ENCODE results near the gene SMKR1. TPM values are rescaled to one million over a fixed set of nuclear protein-coding genes. Genes with fewer than 3 reads are reported as not detected.
"Not testable (repeated sequence)": the region's sequence is repeated elsewhere in the genome, so short reads cannot be mapped to it uniquely, and the experiment has no call there.

The SMKR1 gene
- total RNA-seq, 4 donors from 2014 or later = not detected

- Histone ChIP-seq H3K9me3 (no peaks in the 10 kb centered on the region), H3K27ac (no peak overlapping the region), H3K4me1 (no peaks in the 10 kb centered on the region), H3K27me3 (no peaks in the 10 kb centered on the region), H3K36me3 (no peaks in the 10 kb centered on the region), H3K4me3 (no peak overlapping the region)
- DNase-seq (no peak), ATAC-seq (no peak)
- intact Hi-C loops (cut with DNase I; ENCODE audit: low total_unique reads) = no loop called here
- in situ Hi-C loops (cut with MboI; ENCODE audit: low sequenced_read_pairs in 4 of 4) = no loop called here
- TF ChIP-seq CTCF (IDR thresholded peaks at IDR 0.05 in 4 of 5, conservative IDR thresholded peaks at IDR 0.05 in 1 of 5) (no peak), POLR2A (IDR thresholded peaks at IDR 0.05) (no peak)
Measured at GRCh38 chr7:129532375-129532774, 30.0 kb downstream of the SMKR1 start.

- H3K9me3 ChIP-seq; H3K4me1 ChIP-seq; H3K27me3 ChIP-seq; H3K36me3 ChIP-seq; DNase-seq; intact Hi-C loops (cut with DNase I; ENCODE audit: low total_unique reads); H3K4me3 ChIP-seq; in situ Hi-C loops (cut with MboI; ENCODE audit: low sequenced_read_pairs in 4 of 4); ATAC-seq; H3K27ac ChIP-seq: not testable (repeated sequence)
Measured at GRCh38 chr7:129534558-129535274, 32.4 kb downstream of the SMKR1 start.

- in situ Hi-C loops (cut with MboI; ENCODE audit: low sequenced_read_pairs in 4 of 4) (no loop called here), intact Hi-C loops (cut with DNase I; ENCODE audit: low total_unique reads) (no loop called here)
- ATAC-seq (no peak), DNase-seq (no peak)
- TF ChIP-seq CTCF (IDR thresholded peaks at IDR 0.05 in 4 of 5, conservative IDR thresholded peaks at IDR 0.05 in 1 of 5) = no peak
- TF ChIP-seq POLR2A (IDR thresholded peaks at IDR 0.05) = no peak
- H3K27me3 ChIP-seq = no peaks in the 10 kb centered on the region
- no peaks in the 10 kb centered on the region for H3K9me3 ChIP-seq
- no peaks in the 10 kb centered on the region for H3K4me1 ChIP-seq
- no peak overlapping the region for H3K4me3 ChIP-seq
- no peak overlapping the region for H3K27ac ChIP-seq
- no peaks in the 10 kb centered on the region for H3K36me3 ChIP-seq
Measured at GRCh38 chr7:129535896-129536295, 33.6 kb downstream of the SMKR1 start.

- in situ Hi-C loops (cut with MboI; ENCODE audit: low sequenced_read_pairs in 4 of 4) = no loop called here
- no peak for ATAC-seq
Measured at GRCh38 chr7:129536323-129536722, 34.0 kb downstream of the SMKR1 start.

GRCh38 chr7:129538790-129539189, 36.5 kb downstream of the SMKR1 start:
- intact Hi-C loops (cut with DNase I; ENCODE audit: low total_unique reads) = no loop called here
- H3K4me3 ChIP-seq = no peak overlapping the region
- H3K4me1 ChIP-seq = no peaks in the 10 kb centered on the region
- H3K27ac ChIP-seq = no peak overlapping the region
- no peak for ATAC-seq
- no peaks in the 10 kb centered on the region for H3K27me3 ChIP-seq
- no peak for DNase-seq
- TF ChIP-seq POLR2A (IDR thresholded peaks at IDR 0.05) (no peak), CTCF (IDR thresholded peaks at IDR 0.05 in 4 of 5, conservative IDR thresholded peaks at IDR 0.05 in 1 of 5) (no peak)
- H3K9me3 ChIP-seq = no peaks in the 10 kb centered on the region
- H3K36me3 ChIP-seq = no peaks in the 10 kb centered on the region
- in situ Hi-C loops (cut with MboI; ENCODE audit: low sequenced_read_pairs in 4 of 4) = no loop called here

More at GRCh38 chr7:129536323-129536722, 34.0 kb downstream of the SMKR1 start:
- intact Hi-C loops (cut with DNase I; ENCODE audit: low total_unique reads) = no loop called here
- Histone ChIP-seq H3K27me3 (no peaks in the 10 kb centered on the region), H3K9me3 (no peaks in the 10 kb centered on the region), H3K36me3 (no peaks in the 10 kb centered on the region), H3K4me1 (no peaks in the 10 kb centered on the region), H3K4me3 (no peak overlapping the region), H3K27ac (no peak overlapping the region)
- DNase-seq = no peak
- TF ChIP-seq CTCF (IDR thresholded peaks at IDR 0.05 in 4 of 5, conservative IDR thresholded peaks at IDR 0.05 in 1 of 5) = no peak
- TF ChIP-seq POLR2A (IDR thresholded peaks at IDR 0.05) = no peak
